22Rv1 (cell line): ENCODE results near the gene HDHD2.

Experiments
- H3K27ac ChIP-seq: fragments of 450-650 bp; 2 replicates; pipeline ENCODE4 v1.5.1; 2017
- CTCF ChIP-seq: fragments of 450-650 bp; IDR thresholded peaks from 2 replicates; pipeline ENCODE4 v1.5.1; 2017; ENCODE audit warnings: mild to moderate bottlenecking
- ZFX ChIP-seq: fragments of 450-650 bp; IDR thresholded peaks from 2 replicates; pipeline ENCODE4 v1.6.1; 2017; ENCODE audit warnings: antibody characterized with exemption, borderline replicate concordance

The HDHD2 gene

DNA sequence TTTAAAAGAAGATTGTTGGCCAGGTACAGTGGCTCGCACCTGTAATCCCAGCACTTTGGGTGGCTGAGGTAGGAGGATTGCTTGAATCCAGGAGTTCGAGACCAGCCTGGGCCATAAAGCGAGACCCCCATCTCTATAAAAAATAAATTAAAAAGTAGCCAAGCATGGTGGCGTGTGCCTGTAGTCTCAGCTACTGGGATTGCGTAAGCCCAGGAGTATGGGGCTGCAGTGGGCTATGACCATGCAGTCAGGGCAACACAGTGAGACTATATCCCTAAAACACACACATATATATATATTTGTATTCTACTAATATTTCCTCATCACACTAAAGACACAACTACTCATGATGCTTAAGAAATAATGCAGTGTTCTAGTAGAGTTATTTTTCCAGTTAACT, 7.1 kb downstream of the HDHD2 start:
- H3K27ac ChIP-seq = no peak overlapping the region
- TF ChIP-seq CTCF (no peak), ZFX (no peak)

- H3K27ac ChIP-seq = no peak overlapping the region
- TF ChIP-seq ZFX = no peak
- no peak for TF ChIP-seq CTCF
Observed at GRCh38 chr18:47141289-47141688, 9.0 kb downstream of the HDHD2 start.

GRCh38 chr18:47121146-47121545, 29.2 kb downstream of the HDHD2 start:
- no peak for TF ChIP-seq ZFX
- TF ChIP-seq CTCF = no peak
- no peak overlapping the region for H3K27ac ChIP-seq

DNA sequence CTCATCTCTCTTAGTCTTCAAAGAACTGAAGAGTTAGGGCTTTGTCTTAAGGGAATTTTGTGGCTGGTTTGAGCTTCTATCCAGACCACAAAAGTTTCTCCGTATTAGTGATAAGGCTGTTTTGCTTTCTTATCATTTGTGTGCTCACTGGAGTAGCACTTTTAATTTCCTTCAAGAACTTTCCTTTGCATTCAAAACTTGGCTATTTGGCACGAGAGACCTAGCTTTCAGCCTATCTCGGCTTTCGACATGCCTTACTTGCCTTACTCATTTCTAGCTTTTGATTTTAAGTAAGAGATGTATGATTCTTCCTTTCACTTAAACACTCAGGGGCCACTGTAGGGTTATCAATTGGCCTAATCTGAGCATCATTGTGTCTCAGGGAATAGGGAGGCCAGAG, 29.9 kb downstream of the HDHD2 start:
- no peak overlapping the region for H3K27ac ChIP-seq
- TF ChIP-seq CTCF = no peak
- no peak for TF ChIP-seq ZFX

DNA sequence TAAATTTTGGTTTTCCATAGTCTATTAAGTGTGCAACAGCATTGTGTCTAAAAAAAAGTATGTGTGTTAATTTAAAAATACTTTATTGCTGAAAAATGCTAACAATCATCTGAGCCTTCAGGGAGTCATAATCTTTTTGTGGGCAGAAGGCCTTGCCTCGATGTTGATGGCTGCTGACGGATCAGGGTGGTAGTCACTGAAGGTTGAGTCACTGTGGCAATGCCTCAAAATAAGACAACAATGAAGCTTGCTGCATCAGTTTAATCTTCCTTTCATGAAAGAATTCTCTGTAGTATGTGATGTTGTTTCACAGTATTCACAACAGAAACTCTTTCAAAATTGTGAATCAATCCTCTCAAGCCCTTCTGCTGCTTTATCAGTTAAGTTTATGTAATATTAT, 31.3 kb downstream of the HDHD2 start:
- TF ChIP-seq ZFX (no peak), CTCF (no peak)
- no peak overlapping the region for H3K27ac ChIP-seq

- TF ChIP-seq CTCF (no peak), ZFX (no peak)
Observed at GRCh38 chr18:47115205-47115604, 35.1 kb downstream of the HDHD2 start.

DNA sequence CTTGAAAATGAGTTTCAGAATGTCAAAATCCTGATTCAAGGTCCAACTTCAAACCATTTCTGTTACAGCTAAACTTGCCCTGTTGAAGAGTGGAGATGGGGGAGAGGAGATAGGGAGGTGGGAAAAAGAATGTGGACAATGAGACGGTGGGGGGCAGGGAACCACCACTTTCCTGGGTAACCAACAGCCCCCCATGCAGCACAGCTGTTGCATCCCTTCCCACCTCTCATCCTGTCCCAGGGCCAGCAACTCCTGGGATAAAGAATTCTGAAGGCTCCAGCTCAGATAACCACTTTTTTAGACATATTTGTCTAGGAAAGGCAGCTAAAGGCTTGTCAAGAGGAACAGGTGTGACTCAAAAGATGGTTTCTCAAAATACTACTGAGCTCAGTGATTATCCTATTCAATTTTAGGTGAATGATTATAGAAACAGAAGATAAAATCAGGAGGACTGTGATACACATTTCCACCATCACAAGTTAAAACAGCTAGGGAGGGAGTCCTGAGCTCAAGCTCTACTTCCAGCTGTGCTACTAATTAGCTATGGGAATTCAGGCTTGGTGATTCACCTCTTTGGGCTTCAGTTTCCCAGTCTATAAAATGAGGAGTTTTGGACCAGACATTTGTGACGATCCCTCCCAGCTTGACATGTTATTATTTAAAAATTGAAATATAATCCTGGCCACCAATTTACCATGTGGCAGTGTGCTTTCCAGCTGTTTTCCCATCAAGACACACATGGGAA, 36.3 kb downstream of the HDHD2 start:
- TF ChIP-seq ZFX = no peak
- TF ChIP-seq CTCF = no peak
- H3K27ac ChIP-seq = no peak overlapping the region

More at GRCh38 chr18:47115205-47115604, 35.1 kb downstream of the HDHD2 start:
- no peak overlapping the region for H3K27ac ChIP-seq
